ENCODE data around the gene DPYSL5. TPM values are rescaled to one million over a fixed set of nuclear protein-coding genes. Genes with fewer than 3 reads are reported as not detected.
A peak's percentile ranks its signal among the peaks of the same experiment; 100 is the strongest.

DPYSL5 gene
- polyA plus RNA-seq, 2 of the 4 experiments (the other 2 are of a cell fraction): 2.5 to 8.2 TPM

GRCh38 chr2:26970928-26971627 lies 123.1 kb downstream of the DPYSL5 start (continued):
- TF ChIP-seq HES2 (IDR thresholded peaks at IDR 0.05): no peak
- TF ChIP-seq CHD4 (IDR thresholded peaks at IDR 0.05; ENCODE audit: borderline replicate concordance): no peak
- no peak for TF ChIP-seq RARB (CRISPR knock-in tag; IDR thresholded peaks at IDR 0.05)
- TF ChIP-seq RCOR1 (IDR thresholded peaks at IDR 0.05; ENCODE audit: low read depth, low read length): no peak
- TF ChIP-seq ZSCAN20 (CRISPR knock-in tag; IDR thresholded peaks at IDR 0.05): no peak
- TF ChIP-seq MAX (IDR thresholded peaks at IDR 0.05): no peak
- no peak for TF ChIP-seq MYC (IDR thresholded peaks at IDR 0.05; ENCODE audit: borderline replicate concordance, low read length)
- TF ChIP-seq BCL3 (IDR thresholded peaks at IDR 0.05): no peak
- no peak for TF ChIP-seq USF2 (IDR thresholded peaks at IDR 0.05)

GRCh38 chr2:26971911-26972786 lies 124.2 kb downstream of the DPYSL5 start:
- no peak overlapping the region for H3K4me3 ChIP-seq
- H3K4me1 ChIP-seq: peaks cover 26% of the 10 kb centered on the region
- CTCF ChIA-PET: interaction anchor here (1.1 to 3.1 kb wide), 5 partner anchors 11 to 44 kb away, joined by 3 to 36 read pairs (median 19); no protein-coding TSS in a partner anchor
- peak overlapping the region; percentile 100; the same call in 2 of the 3 replicates for H3K4me2 ChIP-seq
- FAIRE-seq (no peak), ATAC-seq (no peak), DNase-seq (ENCODE audit: low read depth in 1 of 2, low spot score in 1 of 2) (no peak)
- no peak overlapping the region for H3K27ac ChIP-seq
- H3K9me3 ChIP-seq: no peaks in the 10 kb centered on the region
- POLR2A ChIA-PET: no interaction called here
- no peak for TF ChIP-seq ESRRA (IDR thresholded peaks at IDR 0.05; ENCODE audit: borderline replicate concordance, low read length)
- TF ChIP-seq PHF8 (IDR thresholded peaks at IDR 0.05; ENCODE audit: borderline replicate concordance, low read depth): no peak
- 86% methylated on average over 9 of the region's 9 CpGs for WGBS (ENCODE audit: missing lambda C conversion rate)

- Histone ChIP-seq H3K4me3 (no peak overlapping the region), H3K27ac (no peak overlapping the region), H3K4me1 (peaks cover 19% of the 10 kb centered on the region), H3K9me3 (no peaks in the 10 kb centered on the region), H3K4me2 (no peak overlapping the region)
- 100% methylated on average over 5 of the region's 5 CpGs for WGBS (ENCODE audit: missing lambda C conversion rate)
- FAIRE-seq (no peak), DNase-seq (ENCODE audit: low read depth in 1 of 2, low spot score in 1 of 2) (no peak), ATAC-seq (no peak)
- CTCF ChIA-PET: interaction anchor here (3.8 to 6.5 kb wide), 2 partner anchors 12 to 42 kb away, joined by 33 to 53 read pairs; no protein-coding TSS in a partner anchor
- TF ChIP-seq HES2 (IDR thresholded peaks at IDR 0.05) (no peak), POLR2A (IDR thresholded peaks at IDR 0.05; ENCODE audit: low read length) (no peak), ELK1 (IDR thresholded peaks at IDR 0.05; ENCODE audit: low read depth, low read length) (no peak)
- POLR2A ChIA-PET: no interaction called here
Measured at GRCh38 chr2:26974352-26974751, 126.4 kb downstream of the DPYSL5 start.

- H3K4me1 ChIP-seq: peaks cover 11% of the 10 kb centered on the region
- H3K4me2 ChIP-seq: no peak overlapping the region
- POLR2A ChIA-PET: no interaction called here
- no peaks in the 10 kb centered on the region for H3K9me3 ChIP-seq
- FAIRE-seq (no peak), DNase-seq (ENCODE audit: low read depth in 1 of 2, low spot score in 1 of 2) (no peak), ATAC-seq (no peak)
- 85% methylated on average over 2 of the region's 2 CpGs for WGBS (ENCODE audit: missing lambda C conversion rate)
- H3K4me3 ChIP-seq: no peak overlapping the region
- CTCF ChIA-PET: interaction anchor here (0.7 to 6.5 kb wide), 8 partner anchors 10 to 129 kb away, joined by 3 to 53 read pairs (median 4); partner anchors contain the start of gene AGBL5
- no peak overlapping the region for H3K27ac ChIP-seq
- TF ChIP-seq BCL3 (IDR thresholded peaks at IDR 0.05) (no peak), MYC (IDR thresholded peaks at IDR 0.05; ENCODE audit: borderline replicate concordance, low read length) (no peak), JUNB (IDR thresholded peaks at IDR 0.05) (no peak), ZNF302 (CRISPR knock-in tag; IDR thresholded peaks at IDR 0.05) (no peak), MAZ (IDR thresholded peaks at IDR 0.05; ENCODE audit: borderline replicate concordance, low read depth, low read length) (no peak), TP53 (CRISPR knock-in tag; IDR thresholded peaks at IDR 0.05) (no peak), POLR2AphosphoS2 (conservative IDR thresholded peaks at IDR 0.05; ENCODE audit: low read length) (no peak), JUN (IDR thresholded peaks at IDR 0.05) (no peak), HOXB5 (CRISPR knock-in tag; IDR thresholded peaks at IDR 0.05) (no peak), KDM5A (IDR thresholded peaks at IDR 0.05) (no peak), CHD4 (IDR thresholded peaks at IDR 0.05; ENCODE audit: borderline replicate concordance) (no peak), NPAS2 (CRISPR knock-in tag; IDR thresholded peaks at IDR 0.05; ENCODE audit: borderline replicate concordance) (no peak), EP300 (IDR thresholded peaks at IDR 0.05) (no peak)
Measured at GRCh38 chr2:26975102-26975501, 127.2 kb downstream of the DPYSL5 start.

Measured in A549 (cell line).